Sigmoid colon (tissue), 4 donors: ENCODE measurements around the gene MICALL2.

Source experiments
- EP300 ChIP-seq, 4 donors: sonication (generic); formaldehyde crosslinking; IDR thresholded peaks; one replicate each; pipeline ENCODE4 v1.6.1; 2017; ENCODE audit warnings: antibody characterized with exemption in 4 of 4
- POLR2AphosphoS5 ChIP-seq, 4 donors: sonication (generic); formaldehyde crosslinking; IDR thresholded peaks; one replicate each; pipeline ENCODE4 v1.6.1; 2017; ENCODE audit warnings: antibody characterized with exemption in 4 of 4
- TF ChIP-seq, protein P1 (sequence below), 4 experiments: fragments of 450-650 bp in 3 of 4; fragments of 200-600 bp in 1 of 4; IDR thresholded peaks; one replicate each; pipeline ENCODE4 v1.5.1; 2016 to 2019; ENCODE audit warnings: antibody characterized with exemption in 4 of 4, mild to moderate bottlenecking in 3 of 4, moderate library complexity in 2 of 4

DNA sequence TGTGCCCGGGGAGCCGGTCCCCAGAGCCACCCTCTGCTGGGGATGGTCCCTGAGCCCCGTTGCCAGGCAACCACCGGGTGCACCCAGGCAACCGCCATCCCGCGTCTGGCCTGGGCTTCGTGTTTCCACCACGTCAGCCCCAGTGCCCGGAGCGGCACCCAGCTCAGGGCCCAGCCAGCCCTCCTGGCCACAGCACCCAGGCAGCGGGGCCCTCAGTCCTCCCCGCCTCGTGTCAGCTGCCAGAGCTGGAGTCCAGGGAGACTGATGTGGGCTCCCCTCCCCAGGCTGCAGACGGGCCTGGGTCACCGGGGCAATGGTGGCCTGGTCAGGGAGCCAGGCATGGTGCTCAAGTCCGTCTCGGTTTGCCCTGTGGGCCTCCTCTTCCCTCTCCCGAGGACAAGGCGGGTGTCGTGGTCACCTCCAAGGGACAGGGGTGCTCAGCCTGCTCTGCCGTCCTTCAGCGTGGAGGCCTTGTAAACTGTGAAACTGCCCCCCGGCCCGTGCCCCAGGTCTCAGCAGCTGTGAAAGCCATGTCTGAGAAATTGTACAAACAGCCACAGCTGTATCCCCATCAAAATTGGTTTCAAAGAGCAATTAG is 72.5 kb downstream of the MICALL2 start:
- TF ChIP-seq, protein P1, sequence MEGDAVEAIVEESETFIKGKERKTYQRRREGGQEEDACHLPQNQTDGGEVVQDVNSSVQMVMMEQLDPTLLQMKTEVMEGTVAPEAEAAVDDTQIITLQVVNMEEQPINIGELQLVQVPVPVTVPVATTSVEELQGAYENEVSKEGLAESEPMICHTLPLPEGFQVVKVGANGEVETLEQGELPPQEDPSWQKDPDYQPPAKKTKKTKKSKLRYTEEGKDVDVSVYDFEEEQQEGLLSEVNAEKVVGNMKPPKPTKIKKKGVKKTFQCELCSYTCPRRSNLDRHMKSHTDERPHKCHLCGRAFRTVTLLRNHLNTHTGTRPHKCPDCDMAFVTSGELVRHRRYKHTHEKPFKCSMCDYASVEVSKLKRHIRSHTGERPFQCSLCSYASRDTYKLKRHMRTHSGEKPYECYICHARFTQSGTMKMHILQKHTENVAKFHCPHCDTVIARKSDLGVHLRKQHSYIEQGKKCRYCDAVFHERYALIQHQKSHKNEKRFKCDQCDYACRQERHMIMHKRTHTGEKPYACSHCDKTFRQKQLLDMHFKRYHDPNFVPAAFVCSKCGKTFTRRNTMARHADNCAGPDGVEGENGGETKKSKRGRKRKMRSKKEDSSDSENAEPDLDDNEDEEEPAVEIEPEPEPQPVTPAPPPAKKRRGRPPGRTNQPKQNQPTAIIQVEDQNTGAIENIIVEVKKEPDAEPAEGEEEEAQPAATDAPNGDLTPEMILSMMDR (IDR thresholded peaks at IDR 0.05): no peak
- TF ChIP-seq POLR2AphosphoS5 (IDR thresholded peaks at IDR 0.05): no peak
- TF ChIP-seq EP300 (IDR thresholded peaks at IDR 0.05): no peak
